ENCODE data around the gene FHIT.

GRCh38 chr3:61031503-61031902 is 219.7 kb downstream of the FHIT start:
- TF ChIP-seq, protein P1, sequence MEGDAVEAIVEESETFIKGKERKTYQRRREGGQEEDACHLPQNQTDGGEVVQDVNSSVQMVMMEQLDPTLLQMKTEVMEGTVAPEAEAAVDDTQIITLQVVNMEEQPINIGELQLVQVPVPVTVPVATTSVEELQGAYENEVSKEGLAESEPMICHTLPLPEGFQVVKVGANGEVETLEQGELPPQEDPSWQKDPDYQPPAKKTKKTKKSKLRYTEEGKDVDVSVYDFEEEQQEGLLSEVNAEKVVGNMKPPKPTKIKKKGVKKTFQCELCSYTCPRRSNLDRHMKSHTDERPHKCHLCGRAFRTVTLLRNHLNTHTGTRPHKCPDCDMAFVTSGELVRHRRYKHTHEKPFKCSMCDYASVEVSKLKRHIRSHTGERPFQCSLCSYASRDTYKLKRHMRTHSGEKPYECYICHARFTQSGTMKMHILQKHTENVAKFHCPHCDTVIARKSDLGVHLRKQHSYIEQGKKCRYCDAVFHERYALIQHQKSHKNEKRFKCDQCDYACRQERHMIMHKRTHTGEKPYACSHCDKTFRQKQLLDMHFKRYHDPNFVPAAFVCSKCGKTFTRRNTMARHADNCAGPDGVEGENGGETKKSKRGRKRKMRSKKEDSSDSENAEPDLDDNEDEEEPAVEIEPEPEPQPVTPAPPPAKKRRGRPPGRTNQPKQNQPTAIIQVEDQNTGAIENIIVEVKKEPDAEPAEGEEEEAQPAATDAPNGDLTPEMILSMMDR (IDR thresholded peaks at IDR 0.05): no peak
- TF ChIP-seq POLR2AphosphoS5 (IDR thresholded peaks at IDR 0.05) (no peak), POLR2A (IDR thresholded peaks at IDR 0.05; ENCODE audit: low read depth) (no peak)

Measured in esophagus muscularis mucosa (tissue), 3 donors.